Trophoblast cell (in vitro differentiated cells and primary cell): ENCODE results near the gene TOB1.

Experiments
- DNase-seq, 2 donors: peaks; one replicate each; pipeline ENCODE4 v3.0.0-alpha.2; 2016
- H2AFZ ChIP-seq: 2 replicates; pipeline ENCODE4 v1.6.1; 2013; ENCODE audit warnings: low read length, moderate library complexity, mild to moderate bottlenecking; ENCODE audit not compliant: insufficient read depth, poor library complexity
- H2AK5ac ChIP-seq: 2 replicates; pipeline ENCODE4 v1.6.1; 2013; ENCODE audit warnings: mild to moderate bottlenecking, low read length
- H2BK120ac ChIP-seq: 2 replicates; pipeline ENCODE4 v1.6.1; 2013; ENCODE audit warnings: low read length, mild to moderate bottlenecking, moderate library complexity; ENCODE audit not compliant: insufficient read depth, poor library complexity
- H2BK12ac ChIP-seq: 2 replicates; pipeline ENCODE4 v1.6.1; 2013; ENCODE audit warnings: mild to moderate bottlenecking, low read length, moderate library complexity
- H2BK5ac ChIP-seq: 2 replicates; pipeline ENCODE4 v1.6.1; 2013; ENCODE audit warnings: low read length, low read depth, moderate library complexity, mild to moderate bottlenecking; ENCODE audit not compliant: poor library complexity
- H3K14ac ChIP-seq: 2 replicates; pipeline ENCODE4 v1.6.1; 2013; ENCODE audit warnings: mild to moderate bottlenecking, low read length
- H3K18ac ChIP-seq: 2 replicates; pipeline ENCODE4 v1.6.1; 2013; ENCODE audit warnings: mild to moderate bottlenecking, low read length
- H3K23ac ChIP-seq: 2 replicates; pipeline ENCODE4 v1.6.1; 2013; ENCODE audit warnings: low read length
- H3K27ac ChIP-seq: 2 replicates; pipeline ENCODE4 v1.5.1; 2013; ENCODE audit warnings: low read depth, mild to moderate bottlenecking, inconsistent platforms, low read length, moderate library complexity
- H3K27me3 ChIP-seq: 2 replicates; pipeline ENCODE4 v1.6.1; 2013; ENCODE audit warnings: inconsistent platforms, mild to moderate bottlenecking, low read length, moderate library complexity; ENCODE audit not compliant: insufficient read depth
- H3K36me3 ChIP-seq, 2 experiments: 1 replicate in 1 of 2; 2 replicates in 1 of 2; pipeline ENCODE4 v1.6.1; 2013; ENCODE audit warnings: low read length in 2 of 2, mild to moderate bottlenecking in 2 of 2, moderate library complexity in 1 of 2; ENCODE audit not compliant: insufficient read depth in 2 of 2, control insufficient read depth in 1 of 2
- H3K4ac ChIP-seq: 2 replicates; pipeline ENCODE4 v1.6.1; 2013; ENCODE audit warnings: low read depth, mild to moderate bottlenecking, low read length, moderate library complexity
- H3K4me1 ChIP-seq, 2 experiments: 1 replicate in 1 of 2; 2 replicates in 1 of 2; pipeline ENCODE4 v1.6.1; 2013; ENCODE audit warnings: low read length in 2 of 2, mild to moderate bottlenecking in 2 of 2, moderate library complexity in 1 of 2; ENCODE audit not compliant: insufficient read depth in 2 of 2, control insufficient read depth in 1 of 2
- H3K4me2 ChIP-seq: 2 replicates; pipeline ENCODE4 v1.6.1; 2013; ENCODE audit warnings: inconsistent platforms, mild to moderate bottlenecking, low read length, moderate library complexity
- H3K4me3 ChIP-seq: 2 replicates; pipeline ENCODE4 v1.5.1; 2013; ENCODE audit warnings: mild to moderate bottlenecking, low read depth, low read length, inconsistent platforms
- H3K79me1 ChIP-seq: one replicate; pipeline ENCODE4 v1.6.1; 2013; ENCODE audit warnings: low read length
- H3K79me2 ChIP-seq: 2 replicates; pipeline ENCODE4 v1.6.1; 2013; ENCODE audit warnings: low read length, mild to moderate bottlenecking; ENCODE audit not compliant: control insufficient read depth, insufficient read depth, poor library complexity
- H3K9ac ChIP-seq: 2 replicates; pipeline ENCODE4 v1.6.1; 2013; ENCODE audit warnings: mild to moderate bottlenecking, low read length
- H3K9me3 ChIP-seq: 2 replicates; pipeline ENCODE4 v1.6.1; 2013; ENCODE audit warnings: low read depth, mild to moderate bottlenecking, control low read depth, inconsistent platforms, low read length; ENCODE audit not compliant: insufficient read depth
- H4K12ac ChIP-seq: 2 replicates; pipeline ENCODE4 v1.6.1; 2013; ENCODE audit warnings: low read depth, mild to moderate bottlenecking, low read length, moderate library complexity
- H4K8ac ChIP-seq: 2 replicates; pipeline ENCODE4 v1.6.1; 2013; ENCODE audit warnings: low read depth, mild to moderate bottlenecking, low read length, moderate library complexity
- H4K91ac ChIP-seq: one replicate; pipeline ENCODE4 v1.6.1; 2013; ENCODE audit warnings: low read depth, mild to moderate bottlenecking, low read length, moderate library complexity
- WGBS: extraction: QIAGEN DNeasy Blood & Tissue Kit; methylation state at CpG from one replicate; pipeline ENCODE4 v1.1.7; 2013; ENCODE audit warnings: missing lambda C conversion rate; ENCODE audit not compliant: insufficient read length, insufficient coverage; ENCODE audit errors: extremely low coverage; 5-methylcytosine and 5-hydroxymethylcytosine counted together

The TOB1 gene

GRCh38 chr17:50831471-50831928, 34.7 kb downstream of the TOB1 start:
- no peaks in the 10 kb centered on the region for H3K79me2 ChIP-seq
- no peak overlapping the region for H4K8ac ChIP-seq
- H3K4me2 ChIP-seq: no peak overlapping the region
- H3K14ac ChIP-seq: no peak overlapping the region
- no peaks in the 10 kb centered on the region for H3K36me3 ChIP-seq
- H2AFZ ChIP-seq: no peak overlapping the region
- no peak overlapping the region for H4K91ac ChIP-seq
- H2BK12ac ChIP-seq: no peak overlapping the region
- no peak overlapping the region for H2BK120ac ChIP-seq
- peaks cover 2% of the 10 kb centered on the region for H3K9me3 ChIP-seq
- H3K4me1 ChIP-seq: peaks cover 0 to 5% of the 10 kb centered on the region in 2 experiments
- no peaks in the 10 kb centered on the region for H3K79me1 ChIP-seq
- H3K9ac ChIP-seq: no peak overlapping the region
- H3K4me3 ChIP-seq: no peak overlapping the region
- no peak overlapping the region for H4K12ac ChIP-seq
- no peak overlapping the region for H3K27ac ChIP-seq
- no peak overlapping the region for H2AK5ac ChIP-seq
- DNase-seq: no peak
- WGBS: no CpG with 5 or more reads among the region's 11 CpGs
- no peak overlapping the region for H3K18ac ChIP-seq
- H3K27me3 ChIP-seq: no peaks in the 10 kb centered on the region
- H3K23ac ChIP-seq: no peak overlapping the region
- no peak overlapping the region for H3K4ac ChIP-seq
- no peak overlapping the region for H2BK5ac ChIP-seq

- no CpG with 5 or more reads among the region's 12 CpGs for WGBS
- Histone ChIP-seq H2AFZ (no peak overlapping the region), H3K4me2 (no peak overlapping the region), H3K14ac (no peak overlapping the region), H2BK12ac (no peak overlapping the region), H4K91ac (no peak overlapping the region), H3K18ac (no peak overlapping the region), H3K4ac (no peak overlapping the region), H4K8ac (no peak overlapping the region), H3K27ac (no peak overlapping the region), H2AK5ac (no peak overlapping the region), H4K12ac (no peak overlapping the region), H3K79me2 (no peaks in the 10 kb centered on the region), H3K9ac (no peak overlapping the region), H3K79me1 (no peaks in the 10 kb centered on the region), H3K36me3 (no peaks in the 10 kb centered on the region), H3K23ac (no peak overlapping the region), H3K4me3 (no peak overlapping the region), H2BK120ac (no peak overlapping the region), H3K9me3 (peaks cover 2% of the 10 kb centered on the region), H3K4me1 (peaks cover 0 to 5% of the 10 kb centered on the region in 2 experiments), H2BK5ac (no peak overlapping the region), H3K27me3 (no peaks in the 10 kb centered on the region)
- no peak for DNase-seq
Observed at GRCh38 chr17:50830994-50831393, 35.2 kb downstream of the TOB1 start.

GRCh38 chr17:50830352-50830751, 35.8 kb downstream of the TOB1 start:
- Histone ChIP-seq H4K91ac (no peak overlapping the region), H2AFZ (no peak overlapping the region), H3K36me3 (no peaks in the 10 kb centered on the region), H3K4me1 (peaks cover 0 to 5% of the 10 kb centered on the region in 2 experiments), H3K9me3 (peaks cover 2% of the 10 kb centered on the region), H3K79me2 (no peaks in the 10 kb centered on the region), H3K14ac (no peak overlapping the region), H2BK12ac (no peak overlapping the region), H3K9ac (no peak overlapping the region), H3K18ac (no peak overlapping the region), H4K12ac (no peak overlapping the region), H2BK120ac (no peak overlapping the region), H3K4me2 (no peak overlapping the region), H3K23ac (no peak overlapping the region), H2BK5ac (no peak overlapping the region), H3K27me3 (no peaks in the 10 kb centered on the region), H2AK5ac (no peak overlapping the region), H3K79me1 (no peaks in the 10 kb centered on the region), H4K8ac (no peak overlapping the region), H3K4me3 (no peak overlapping the region), H3K27ac (no peak overlapping the region), H3K4ac (no peak overlapping the region)
- DNase-seq: no peak
- no CpG with 5 or more reads among the region's 5 CpGs for WGBS

GRCh38 chr17:50829332-50829731, 36.8 kb downstream of the TOB1 start:
- no CpG with 5 or more reads among the region's 6 CpGs for WGBS
- Histone ChIP-seq H3K79me2 (no peaks in the 10 kb centered on the region), H4K12ac (no peak overlapping the region), H2BK5ac (no peak overlapping the region), H3K18ac (no peak overlapping the region), H2AK5ac (no peak overlapping the region), H4K8ac (no peak overlapping the region), H3K4me2 (no peak overlapping the region), H3K79me1 (no peaks in the 10 kb centered on the region), H2AFZ (no peak overlapping the region), H3K36me3 (no peaks in the 10 kb centered on the region), H3K4me3 (no peak overlapping the region), H4K91ac (no peak overlapping the region), H2BK12ac (no peak overlapping the region), H3K4me1 (peaks cover 0 to under 1% of the 10 kb centered on the region in 2 experiments), H3K9me3 (peaks cover 2% of the 10 kb centered on the region), H2BK120ac (no peak overlapping the region), H3K4ac (no peak overlapping the region), H3K9ac (no peak overlapping the region), H3K23ac (no peak overlapping the region), H3K27me3 (no peaks in the 10 kb centered on the region), H3K27ac (no peak overlapping the region), H3K14ac (no peak overlapping the region)
- no peak for DNase-seq
